Measurements from ENCODE around the gene LAMB4. TPM values are rescaled to one million over a fixed set of nuclear protein-coding genes. Genes with fewer than 3 reads are reported as not detected.

LAMB4 gene, protein sequence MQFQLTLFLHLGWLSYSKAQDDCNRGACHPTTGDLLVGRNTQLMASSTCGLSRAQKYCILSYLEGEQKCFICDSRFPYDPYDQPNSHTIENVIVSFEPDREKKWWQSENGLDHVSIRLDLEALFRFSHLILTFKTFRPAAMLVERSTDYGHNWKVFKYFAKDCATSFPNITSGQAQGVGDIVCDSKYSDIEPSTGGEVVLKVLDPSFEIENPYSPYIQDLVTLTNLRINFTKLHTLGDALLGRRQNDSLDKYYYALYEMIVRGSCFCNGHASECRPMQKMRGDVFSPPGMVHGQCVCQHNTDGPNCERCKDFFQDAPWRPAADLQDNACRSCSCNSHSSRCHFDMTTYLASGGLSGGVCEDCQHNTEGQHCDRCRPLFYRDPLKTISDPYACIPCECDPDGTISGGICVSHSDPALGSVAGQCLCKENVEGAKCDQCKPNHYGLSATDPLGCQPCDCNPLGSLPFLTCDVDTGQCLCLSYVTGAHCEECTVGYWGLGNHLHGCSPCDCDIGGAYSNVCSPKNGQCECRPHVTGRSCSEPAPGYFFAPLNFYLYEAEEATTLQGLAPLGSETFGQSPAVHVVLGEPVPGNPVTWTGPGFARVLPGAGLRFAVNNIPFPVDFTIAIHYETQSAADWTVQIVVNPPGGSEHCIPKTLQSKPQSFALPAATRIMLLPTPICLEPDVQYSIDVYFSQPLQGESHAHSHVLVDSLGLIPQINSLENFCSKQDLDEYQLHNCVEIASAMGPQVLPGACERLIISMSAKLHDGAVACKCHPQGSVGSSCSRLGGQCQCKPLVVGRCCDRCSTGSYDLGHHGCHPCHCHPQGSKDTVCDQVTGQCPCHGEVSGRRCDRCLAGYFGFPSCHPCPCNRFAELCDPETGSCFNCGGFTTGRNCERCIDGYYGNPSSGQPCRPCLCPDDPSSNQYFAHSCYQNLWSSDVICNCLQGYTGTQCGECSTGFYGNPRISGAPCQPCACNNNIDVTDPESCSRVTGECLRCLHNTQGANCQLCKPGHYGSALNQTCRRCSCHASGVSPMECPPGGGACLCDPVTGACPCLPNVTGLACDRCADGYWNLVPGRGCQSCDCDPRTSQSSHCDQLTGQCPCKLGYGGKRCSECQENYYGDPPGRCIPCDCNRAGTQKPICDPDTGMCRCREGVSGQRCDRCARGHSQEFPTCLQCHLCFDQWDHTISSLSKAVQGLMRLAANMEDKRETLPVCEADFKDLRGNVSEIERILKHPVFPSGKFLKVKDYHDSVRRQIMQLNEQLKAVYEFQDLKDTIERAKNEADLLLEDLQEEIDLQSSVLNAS (N-terminal part only)
- polyA plus RNA-seq (2013, experiment 1 of 4): not detected
- polyA plus RNA-seq (2013, experiment 2 of 4): not detected
- polyA plus RNA-seq (2013, experiment 3 of 4): not detected
- not detected for polyA plus RNA-seq (2013, experiment 4 of 4)

DNA sequence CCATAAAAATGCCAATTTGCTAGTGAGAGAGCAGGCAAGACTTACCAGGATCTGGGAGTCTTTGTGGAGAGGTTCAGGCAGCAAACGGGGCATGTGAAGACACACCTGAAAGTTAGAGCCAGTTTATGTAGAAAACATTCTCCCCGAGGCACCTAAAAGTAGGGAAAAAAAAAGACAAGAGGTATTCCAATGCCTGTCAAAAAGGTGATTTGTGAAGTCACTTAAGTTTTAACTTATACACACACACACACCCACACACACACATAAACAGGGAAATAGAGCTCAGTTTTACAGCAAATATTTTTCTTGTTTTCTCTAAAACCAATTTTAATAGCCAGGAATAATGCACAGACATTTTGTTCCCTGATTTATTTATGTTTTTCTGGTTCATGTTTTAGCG is at the start of gene LAMB4:
TSS of gene LAMB4 (minus strand) at position 101 of the 400 bp plus-strand sequence. CDS start 7,197 bp downstream, outside the sequence.
- H3K4me1 ChIP-seq (ENCODE audit: control insufficient read depth, insufficient read depth, low read length): peaks cover 3% of the 10 kb centered on the region
- H3K27me3 ChIP-seq (ENCODE audit: control insufficient read depth, insufficient read depth, low read length, poor library complexity, severe bottlenecking): no peaks in the 10 kb centered on the region
- no peak within 1 kb of the TSS for H3K27ac ChIP-seq (ENCODE audit: insufficient read depth, low read depth, low read length, poor library complexity, severe bottlenecking)
- H3K9me3 ChIP-seq (ENCODE audit: control insufficient read depth, low read length): no peaks in the 10 kb centered on the region
- H3K4me3 ChIP-seq (ENCODE audit: insufficient read depth, low read depth, low read length): no peak within 1 kb of the TSS
- WGBS, 2 experiments: 89 to 97% methylated on average over 3 of the region's 3 CpGs
- no peaks in the 10 kb centered on the region for H3K36me3 ChIP-seq (ENCODE audit: control insufficient read depth, insufficient read depth, low read length)

DNA sequence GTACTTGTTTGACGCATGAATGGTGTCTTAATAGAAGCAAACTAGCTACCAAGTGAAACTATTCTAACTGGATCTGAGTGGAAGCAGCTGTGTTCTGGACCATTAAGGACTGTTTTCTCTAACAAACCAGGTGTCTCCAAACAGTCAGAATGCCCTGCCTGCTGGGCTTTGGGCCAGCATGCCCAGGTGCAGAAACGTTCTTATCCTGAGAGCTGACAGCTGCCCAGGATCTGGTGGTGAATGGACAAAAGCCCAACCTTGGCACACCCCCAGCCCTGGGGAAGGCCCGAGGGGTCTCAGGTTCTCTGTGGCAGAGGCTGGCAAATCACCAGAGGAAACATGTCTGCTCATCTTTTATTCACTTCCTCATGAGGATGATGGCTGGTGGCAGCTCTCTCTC is 48.2 kb upstream of the LAMB4 start:
- Histone ChIP-seq H3K4me1 (ENCODE audit: control insufficient read depth, insufficient read depth, low read length) (no peaks in the 10 kb centered on the region), H3K27ac (ENCODE audit: insufficient read depth, low read depth, low read length, poor library complexity, severe bottlenecking) (no peak overlapping the region), H3K9me3 (ENCODE audit: control insufficient read depth, low read length) (no peaks in the 10 kb centered on the region), H3K4me3 (ENCODE audit: insufficient read depth, low read depth, low read length) (no peak overlapping the region), H3K36me3 (ENCODE audit: control insufficient read depth, insufficient read depth, low read length) (peaks cover 21% of the 10 kb centered on the region), H3K27me3 (ENCODE audit: control insufficient read depth, insufficient read depth, low read length, poor library complexity, severe bottlenecking) (no peaks in the 10 kb centered on the region)
- WGBS, 2 experiments: 86 to 91% methylated on average over 3 of the region's 3 CpGs

- H3K4me1 ChIP-seq (ENCODE audit: control insufficient read depth, insufficient read depth, low read length): no peaks in the 10 kb centered on the region
- no peaks in the 10 kb centered on the region for H3K9me3 ChIP-seq (ENCODE audit: control insufficient read depth, low read length)
- H3K27ac ChIP-seq (ENCODE audit: insufficient read depth, low read depth, low read length, poor library complexity, severe bottlenecking): no peak overlapping the region
- H3K4me3 ChIP-seq (ENCODE audit: insufficient read depth, low read depth, low read length): no peak overlapping the region
- no peaks in the 10 kb centered on the region for H3K27me3 ChIP-seq (ENCODE audit: control insufficient read depth, insufficient read depth, low read length, poor library complexity, severe bottlenecking)
- 93% methylated on average over 8 of the region's 8 CpGs for WGBS, 2 experiments
- H3K36me3 ChIP-seq (ENCODE audit: control insufficient read depth, insufficient read depth, low read length): peaks cover 5% of the 10 kb centered on the region
Measured at GRCh38 chr7:108171164-108171563, 41.0 kb upstream of the LAMB4 start.

DNA sequence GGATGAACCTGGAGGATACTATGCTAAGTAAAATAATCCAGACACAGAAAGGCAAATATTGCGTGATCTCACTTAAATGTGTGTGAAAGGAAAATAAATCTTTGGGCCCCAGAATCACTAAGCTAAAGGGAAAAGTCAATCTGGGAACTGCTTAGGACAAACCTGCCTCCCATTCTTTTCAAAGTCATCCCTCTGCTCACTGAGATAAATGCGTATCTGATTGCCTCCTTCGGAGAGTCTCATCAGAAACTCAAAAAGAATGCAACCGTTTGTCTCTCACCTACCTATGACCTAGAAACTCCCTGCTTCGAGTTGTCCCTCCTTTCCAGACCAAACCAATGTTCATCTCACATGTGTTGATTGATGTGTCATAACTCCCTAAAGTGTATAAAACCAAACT is 40.1 kb upstream of the LAMB4 start:
- Histone ChIP-seq H3K36me3 (ENCODE audit: control insufficient read depth, insufficient read depth, low read length) (peaks cover 5% of the 10 kb centered on the region), H3K4me3 (ENCODE audit: insufficient read depth, low read depth, low read length) (no peak overlapping the region), H3K9me3 (ENCODE audit: control insufficient read depth, low read length) (no peaks in the 10 kb centered on the region), H3K27me3 (ENCODE audit: control insufficient read depth, insufficient read depth, low read length, poor library complexity, severe bottlenecking) (no peaks in the 10 kb centered on the region), H3K27ac (ENCODE audit: insufficient read depth, low read depth, low read length, poor library complexity, severe bottlenecking) (no peak overlapping the region), H3K4me1 (ENCODE audit: control insufficient read depth, insufficient read depth, low read length) (no peaks in the 10 kb centered on the region)
- WGBS, 2 experiments: 71 to 73% methylated on average over 5 of the region's 5 CpGs

GRCh38 chr7:108167460-108167859 is 37.3 kb upstream of the LAMB4 start:
- Histone ChIP-seq H3K9me3 (ENCODE audit: control insufficient read depth, low read length) (no peaks in the 10 kb centered on the region), H3K4me3 (ENCODE audit: insufficient read depth, low read depth, low read length) (no peak overlapping the region), H3K4me1 (ENCODE audit: control insufficient read depth, insufficient read depth, low read length) (no peaks in the 10 kb centered on the region), H3K27me3 (ENCODE audit: control insufficient read depth, insufficient read depth, low read length, poor library complexity, severe bottlenecking) (no peaks in the 10 kb centered on the region), H3K36me3 (ENCODE audit: control insufficient read depth, insufficient read depth, low read length) (no peaks in the 10 kb centered on the region), H3K27ac (ENCODE audit: insufficient read depth, low read depth, low read length, poor library complexity, severe bottlenecking) (no peak overlapping the region)
- WGBS, 2 experiments: 94 to 95% methylated on average over 7 of the region's 7 CpGs

GRCh38 chr7:108166687-108167086 is 36.5 kb upstream of the LAMB4 start:
- Histone ChIP-seq H3K27me3 (ENCODE audit: control insufficient read depth, insufficient read depth, low read length, poor library complexity, severe bottlenecking) (no peaks in the 10 kb centered on the region), H3K9me3 (ENCODE audit: control insufficient read depth, low read length) (no peaks in the 10 kb centered on the region), H3K4me1 (ENCODE audit: control insufficient read depth, insufficient read depth, low read length) (no peaks in the 10 kb centered on the region), H3K36me3 (ENCODE audit: control insufficient read depth, insufficient read depth, low read length) (no peaks in the 10 kb centered on the region), H3K27ac (ENCODE audit: insufficient read depth, low read depth, low read length, poor library complexity, severe bottlenecking) (no peak overlapping the region), H3K4me3 (ENCODE audit: insufficient read depth, low read depth, low read length) (no peak overlapping the region)
- 93 to 94% methylated on average over 4 to 5 of the region's 5 CpGs for WGBS, 2 experiments

DNA sequence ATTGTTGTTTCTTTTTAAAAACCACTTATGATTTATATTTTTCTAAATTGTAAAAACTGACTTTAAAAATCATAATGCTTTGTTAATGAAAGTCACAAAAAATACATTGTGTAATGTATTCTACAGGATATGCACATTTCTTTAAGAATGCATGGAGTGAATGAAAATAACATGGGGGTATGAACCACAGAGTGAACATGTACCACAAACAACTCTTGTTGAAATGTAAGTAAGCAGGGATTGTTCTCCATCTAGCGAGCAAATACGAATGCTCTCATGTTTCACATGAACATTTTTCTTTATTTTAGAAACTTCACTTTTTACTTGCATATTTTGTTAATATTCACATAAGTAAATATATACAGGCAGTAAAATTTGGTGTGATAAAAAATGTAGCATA is 35.6 kb upstream of the LAMB4 start:
- no peaks in the 10 kb centered on the region for H3K4me1 ChIP-seq (ENCODE audit: control insufficient read depth, insufficient read depth, low read length)
- no peaks in the 10 kb centered on the region for H3K36me3 ChIP-seq (ENCODE audit: control insufficient read depth, insufficient read depth, low read length)
- no peaks in the 10 kb centered on the region for H3K27me3 ChIP-seq (ENCODE audit: control insufficient read depth, insufficient read depth, low read length, poor library complexity, severe bottlenecking)
- H3K9me3 ChIP-seq (ENCODE audit: control insufficient read depth, low read length): no peaks in the 10 kb centered on the region
- H3K27ac ChIP-seq (ENCODE audit: insufficient read depth, low read depth, low read length, poor library complexity, severe bottlenecking): no peak overlapping the region
- WGBS, 2 experiments: 92 to 100% methylated on average over 2 of the region's 2 CpGs
- H3K4me3 ChIP-seq (ENCODE audit: insufficient read depth, low read depth, low read length): no peak overlapping the region

DNA sequence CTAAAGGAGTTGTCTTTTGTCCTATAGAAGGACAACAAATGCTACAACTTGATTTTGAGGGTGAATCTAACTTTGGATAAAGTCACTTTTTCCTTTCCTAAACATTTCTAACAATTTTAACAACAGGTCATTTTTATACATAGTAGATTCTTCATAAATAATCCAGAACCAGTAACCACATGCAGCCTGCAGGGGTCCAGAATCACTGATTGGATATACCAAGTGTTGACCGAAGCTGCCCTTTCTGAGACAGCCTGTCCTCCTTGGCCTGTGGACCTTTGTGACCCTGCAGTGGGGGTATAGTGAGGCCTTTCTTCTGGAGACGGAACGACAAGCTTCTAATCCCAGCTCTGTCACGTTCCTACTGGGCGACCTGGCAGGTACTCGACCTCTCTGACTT is 34.8 kb upstream of the LAMB4 start:
- Histone ChIP-seq H3K27ac (ENCODE audit: insufficient read depth, low read depth, low read length, poor library complexity, severe bottlenecking) (no peak overlapping the region), H3K4me1 (ENCODE audit: control insufficient read depth, insufficient read depth, low read length) (no peaks in the 10 kb centered on the region), H3K27me3 (ENCODE audit: control insufficient read depth, insufficient read depth, low read length, poor library complexity, severe bottlenecking) (no peaks in the 10 kb centered on the region), H3K9me3 (ENCODE audit: control insufficient read depth, low read length) (no peaks in the 10 kb centered on the region), H3K36me3 (ENCODE audit: control insufficient read depth, insufficient read depth, low read length) (no peaks in the 10 kb centered on the region), H3K4me3 (ENCODE audit: insufficient read depth, low read depth, low read length) (no peak overlapping the region)
- 64 to 71% methylated on average over 6 of the region's 6 CpGs for WGBS, 2 experiments

DNA sequence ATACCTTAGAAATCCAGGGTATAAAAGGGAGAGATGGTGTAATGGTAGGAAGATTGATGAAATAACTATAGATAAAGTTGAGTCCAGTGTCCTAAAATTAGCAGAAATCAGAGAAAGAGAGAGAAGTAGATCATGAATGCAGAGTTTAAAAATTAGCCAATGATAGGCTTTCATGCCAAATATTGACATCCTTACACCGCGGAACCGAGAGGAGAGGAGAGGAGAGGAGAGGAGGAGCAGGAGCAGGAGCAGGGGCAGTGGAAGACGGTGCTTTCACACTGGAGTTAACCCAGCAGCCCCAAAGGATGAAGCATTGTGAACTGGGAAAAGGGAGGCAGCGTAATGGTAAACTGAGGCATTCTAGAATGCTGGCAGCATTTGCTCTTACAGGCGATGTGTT is 34.2 kb upstream of the LAMB4 start:
- WGBS, 2 experiments: 75 to 77% methylated on average over 5 to 6 of the region's 6 CpGs

More for the DNA sequence above, 34.2 kb upstream of the LAMB4 start:
- H3K9me3 ChIP-seq (ENCODE audit: control insufficient read depth, low read length): no peaks in the 10 kb centered on the region
- H3K36me3 ChIP-seq (ENCODE audit: control insufficient read depth, insufficient read depth, low read length): no peaks in the 10 kb centered on the region
- H3K27ac ChIP-seq (ENCODE audit: insufficient read depth, low read depth, low read length, poor library complexity, severe bottlenecking): no peak overlapping the region
- no peaks in the 10 kb centered on the region for H3K4me1 ChIP-seq (ENCODE audit: control insufficient read depth, insufficient read depth, low read length)
- H3K27me3 ChIP-seq (ENCODE audit: control insufficient read depth, insufficient read depth, low read length, poor library complexity, severe bottlenecking): no peaks in the 10 kb centered on the region
- no peak overlapping the region for H3K4me3 ChIP-seq (ENCODE audit: insufficient read depth, low read depth, low read length)

Measured in ectodermal cell (in vitro differentiated cells).